Caco-2 (cell line): ENCODE data around the gene KLRG1. TPM values are rescaled to one million over a fixed set of nuclear protein-coding genes. Genes with fewer than 3 reads are reported as not detected.

Experiments used
- BruUV-seq: library from RNA; stranded (reverse); fragments of 400-500 nt; replicated peaks from 2 replicates; lab custom pipeline; 2021; lab: Mats Ljungman, UMichigan
- CTCF ChIA-PET: fragments of 300-600 bp; sonication (Branson Sonifier 250); formaldehyde crosslinking; loops from one replicate; lab custom pipeline; 2022; ENCODE audit warnings: antibody characterized with exemption; lab: Charles Lee
- POLR2A ChIA-PET: fragments of 300-600 bp; sonication (Branson Sonifier 250); formaldehyde crosslinking; loops from one replicate; lab custom pipeline; 2022; ENCODE audit warnings: antibody characterized with exemption; lab: Charles Lee
- DNase-seq, 2 experiments: peaks; one replicate each; pipeline versions ENCODE4 v3.0.0 to v3.0.0-alpha.2; 2020 to 2022
- H3K27me3 ChIP-seq: replicated peaks from 2 replicates; pipeline ENCODE4 v1.6.0; 2011; ENCODE audit warnings: low read length; ENCODE audit not compliant: control insufficient read depth, insufficient read depth
- H3K36me3 ChIP-seq: 2 replicates; pipeline ENCODE4 v1.5.1; 2011; ENCODE audit warnings: low read length; ENCODE audit not compliant: control insufficient read depth, insufficient read depth
- H3K4me1 ChIP-seq: fragments of 250-450 bp; sonication (Bioruptor Pico); 2 replicates; pipeline ENCODE4 v1.5.1; 2020; ENCODE audit warnings: mild to moderate bottlenecking
- H3K4me3 ChIP-seq: 2 replicates; pipeline ENCODE4 v1.5.1; 2011; ENCODE audit warnings: low read depth, mild to moderate bottlenecking, control low read depth, low read length
- H3K9me3 ChIP-seq: fragments of 250-450 bp; sonication (Bioruptor Pico); 2 replicates; pipeline ENCODE4 v1.5.1; 2020; ENCODE audit warnings: mild to moderate bottlenecking, moderate library complexity
- H3K27ac Mint-ChIP-seq: one replicate; pipeline ENCODE4 v1.8.0; 2022; ENCODE audit warnings: mixed read lengths; ENCODE audit not compliant: unreplicated experiment
- H3K27me3 Mint-ChIP-seq: one replicate; pipeline ENCODE4 v1.8.0; 2022; ENCODE audit warnings: mixed read lengths; ENCODE audit not compliant: insufficient read depth, unreplicated experiment
- H3K36me3 Mint-ChIP-seq: one replicate; pipeline ENCODE4 v1.8.0; 2022; ENCODE audit warnings: mild to moderate bottlenecking, mixed read lengths; ENCODE audit not compliant: insufficient read depth, unreplicated experiment
- H3K4me1 Mint-ChIP-seq: one replicate; pipeline ENCODE4 v1.8.0; 2022; ENCODE audit warnings: low read depth, mixed read lengths; ENCODE audit not compliant: unreplicated experiment
- H3K4me3 Mint-ChIP-seq: one replicate; pipeline ENCODE4 v1.8.0; 2022; ENCODE audit warnings: mild to moderate bottlenecking, moderate library complexity, mixed read lengths; ENCODE audit not compliant: unreplicated experiment
- H3K9me3 Mint-ChIP-seq: one replicate; pipeline ENCODE4 v1.8.0; 2022; ENCODE audit warnings: mixed read lengths; ENCODE audit not compliant: unreplicated experiment
- CTCF ChIP-seq, 2 experiments: fragments of 200-600 bp in 1 of 2; IDR thresholded peaks; 1 replicate in 1 of 2; 2 replicates in 1 of 2; pipeline versions ENCODE4 v1.5.1 to v1.8.0; 2011 to 2022; ENCODE audit warnings: antibody characterized with exemption in 1 of 2, control low read depth in 1 of 2, inconsistent platforms in 1 of 2, low read depth in 1 of 2, low read length in 1 of 2, mild to moderate bottlenecking in 1 of 2, moderate library complexity in 1 of 2; ENCODE audit not compliant: insufficient read depth in 1 of 2, severe bottlenecking in 1 of 2, unreplicated experiment in 1 of 2
- intact Hi-C: fragments of 100-400 bp; cut with micrococcal nuclease; formaldehyde crosslinking; loops from one replicate; pipeline ENCODE4 v1.10.0; 2022; ENCODE audit not compliant: unreplicated experiment
- total RNA-seq: library from RNA; stranded (reverse); gene quantifications from 2 replicates; pipeline ENCODE4 v1.2.3, GENCODE V29; 2022

KLRG1 gene
- total RNA-seq, 1 experiment from 2014 or later = 1.2 TPM

GRCh38 chr12:9022592-9022991 is 33.2 kb downstream of the KLRG1 start:
- Histone ChIP-seq H3K4me3 (no peak overlapping the region), H3K36me3 (no peaks in the 10 kb centered on the region), H3K9me3 (peaks cover 7% of the 10 kb centered on the region; the same call in 1 of the 2 replicates), H3K27me3 (no peaks in the 10 kb centered on the region), H3K4me1 (no peaks in the 10 kb centered on the region)
- no peak for DNase-seq
- ChIA-PET CTCF (no interaction called here), POLR2A (no interaction called here)
- TF ChIP-seq CTCF (IDR thresholded peaks at IDR 0.05; ENCODE audit: insufficient read depth in 1 of 2, low read depth in 1 of 2, low read length in 1 of 2, severe bottlenecking in 1 of 2, unreplicated experiment in 1 of 2) = no peak
- H3K36me3 Mint-ChIP-seq = no peaks in the 10 kb centered on the region
- H3K27ac Mint-ChIP-seq = no peak overlapping the region
- H3K4me1 Mint-ChIP-seq = no peaks in the 10 kb centered on the region
- H3K27me3 Mint-ChIP-seq = no peaks in the 10 kb centered on the region
- intact Hi-C loops = no loop called here
- H3K9me3 Mint-ChIP-seq = peaks cover 12% of the 10 kb centered on the region
- BruUV-seq = no TSS peak
- H3K4me3 Mint-ChIP-seq = no peak overlapping the region

GRCh38 chr12:9024512-9024911 is 35.2 kb downstream of the KLRG1 start:
- Mint-ChIP-seq H3K27me3 (no peaks in the 10 kb centered on the region), H3K9me3 (no peaks in the 10 kb centered on the region), H3K4me1 (no peaks in the 10 kb centered on the region), H3K36me3 (no peaks in the 10 kb centered on the region), H3K27ac (no peak overlapping the region), H3K4me3 (no peak overlapping the region)
- Histone ChIP-seq H3K27me3 (no peaks in the 10 kb centered on the region), H3K9me3 (no peaks in the 10 kb centered on the region), H3K4me3 (no peak overlapping the region), H3K4me1 (no peaks in the 10 kb centered on the region), H3K36me3 (no peaks in the 10 kb centered on the region)
- no peak for TF ChIP-seq CTCF (IDR thresholded peaks at IDR 0.05; ENCODE audit: insufficient read depth in 1 of 2, low read depth in 1 of 2, low read length in 1 of 2, severe bottlenecking in 1 of 2, unreplicated experiment in 1 of 2)
- intact Hi-C loops = no loop called here
- no TSS peak for BruUV-seq
- POLR2A ChIA-PET = no interaction called here
- no peak for DNase-seq
- CTCF ChIA-PET = no interaction called here

DNA sequence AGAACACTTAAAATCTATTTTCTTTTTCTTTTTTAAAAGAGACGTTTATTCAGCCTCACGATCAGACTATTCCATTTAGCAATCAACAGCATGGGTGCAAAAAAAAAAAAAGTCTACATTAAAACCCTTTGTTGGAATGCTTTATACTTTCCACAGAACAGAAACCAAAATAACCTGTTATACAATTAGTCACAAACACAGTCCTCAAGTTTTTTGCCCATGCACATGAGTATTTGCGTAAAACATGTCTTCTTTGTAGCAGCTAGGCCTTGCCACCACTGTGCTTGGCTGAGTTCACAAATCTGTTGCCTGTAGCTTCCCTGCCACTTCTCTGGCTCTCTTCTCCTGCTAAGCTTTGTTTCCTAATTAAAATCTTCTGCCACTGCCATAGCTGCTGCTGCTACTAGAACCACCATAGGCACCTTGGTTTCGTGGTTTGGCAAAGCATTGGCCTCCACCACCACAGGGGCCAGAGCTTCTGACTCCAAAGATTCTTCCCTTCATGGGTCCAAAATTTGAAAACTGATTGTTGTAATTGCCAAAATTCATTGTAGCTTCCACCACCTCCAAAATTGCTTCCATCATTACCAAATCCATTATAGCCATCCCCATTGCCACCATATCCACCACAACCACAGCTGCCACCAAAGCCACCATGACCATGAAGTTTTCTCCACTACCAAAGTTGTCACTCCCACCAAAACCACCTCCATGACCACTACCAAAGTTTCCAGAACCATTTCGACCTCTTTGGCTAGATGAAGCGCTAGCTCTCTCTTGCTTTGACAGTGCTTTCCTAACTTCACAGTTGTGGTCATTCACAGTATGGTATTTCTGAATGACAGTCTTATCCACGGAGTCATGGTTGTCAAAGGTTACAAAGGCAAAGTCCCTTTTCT is 38.1 kb downstream of the KLRG1 start:
- Histone ChIP-seq H3K36me3 (no peaks in the 10 kb centered on the region), H3K27me3 (no peaks in the 10 kb centered on the region), H3K4me3 (no peak overlapping the region), H3K9me3 (no peaks in the 10 kb centered on the region), H3K4me1 (no peaks in the 10 kb centered on the region)
- no peaks in the 10 kb centered on the region for H3K9me3 Mint-ChIP-seq
- no peaks in the 10 kb centered on the region for H3K36me3 Mint-ChIP-seq
- BruUV-seq = no TSS peak
- no peak for TF ChIP-seq CTCF (IDR thresholded peaks at IDR 0.05; ENCODE audit: insufficient read depth in 1 of 2, low read depth in 1 of 2, low read length in 1 of 2, severe bottlenecking in 1 of 2, unreplicated experiment in 1 of 2)
- no peak for DNase-seq
- no peaks in the 10 kb centered on the region for H3K4me1 Mint-ChIP-seq
- H3K4me3 Mint-ChIP-seq = no peak overlapping the region
- CTCF ChIA-PET = interaction anchor here (0.7 kb wide), 1 partner anchor 310 kb away, joined by 3 read pairs; no protein-coding TSS in a partner anchor
- no peak overlapping the region for H3K27ac Mint-ChIP-seq
- H3K27me3 Mint-ChIP-seq = no peaks in the 10 kb centered on the region
- POLR2A ChIA-PET = no interaction called here
- intact Hi-C loops = no loop called here
